Upper lobe of left lung (tissue), 4 donors: ENCODE data around the gene STX4.

ENCODE experiments used
- EP300 ChIP-seq, 4 donors: sonication (generic); formaldehyde crosslinking; IDR thresholded peaks; one replicate each; pipeline ENCODE4 v1.5.1; 2017; ENCODE audit warnings: antibody characterized with exemption in 4 of 4, control low read depth in 2 of 4
- POLR2A ChIP-seq, 4 donors: fragments of 450-650 bp; IDR thresholded peaks; one replicate each; pipeline ENCODE4 v1.5.1; 2016 to 2017; ENCODE audit warnings: antibody characterized with exemption in 4 of 4, mild to moderate bottlenecking in 2 of 4
- POLR2AphosphoS5 ChIP-seq, 2 donors: sonication (generic); formaldehyde crosslinking; IDR thresholded peaks; one replicate each; pipeline ENCODE4 v1.5.1; 2017; ENCODE audit warnings: antibody characterized with exemption in 2 of 2
- TF ChIP-seq, protein P1 (sequence below), 6 experiments: fragments of 450-650 bp in 4 of 6; fragments of 200-600 bp in 2 of 6; sonication (generic) in 2 of 6; IDR thresholded peaks; one replicate each; pipeline ENCODE4 v1.5.1; 2016 to 2019; ENCODE audit warnings: antibody characterized with exemption in 6 of 6

- no peak for TF ChIP-seq POLR2A (IDR thresholded peaks at IDR 0.05)
- TF ChIP-seq, protein P1, sequence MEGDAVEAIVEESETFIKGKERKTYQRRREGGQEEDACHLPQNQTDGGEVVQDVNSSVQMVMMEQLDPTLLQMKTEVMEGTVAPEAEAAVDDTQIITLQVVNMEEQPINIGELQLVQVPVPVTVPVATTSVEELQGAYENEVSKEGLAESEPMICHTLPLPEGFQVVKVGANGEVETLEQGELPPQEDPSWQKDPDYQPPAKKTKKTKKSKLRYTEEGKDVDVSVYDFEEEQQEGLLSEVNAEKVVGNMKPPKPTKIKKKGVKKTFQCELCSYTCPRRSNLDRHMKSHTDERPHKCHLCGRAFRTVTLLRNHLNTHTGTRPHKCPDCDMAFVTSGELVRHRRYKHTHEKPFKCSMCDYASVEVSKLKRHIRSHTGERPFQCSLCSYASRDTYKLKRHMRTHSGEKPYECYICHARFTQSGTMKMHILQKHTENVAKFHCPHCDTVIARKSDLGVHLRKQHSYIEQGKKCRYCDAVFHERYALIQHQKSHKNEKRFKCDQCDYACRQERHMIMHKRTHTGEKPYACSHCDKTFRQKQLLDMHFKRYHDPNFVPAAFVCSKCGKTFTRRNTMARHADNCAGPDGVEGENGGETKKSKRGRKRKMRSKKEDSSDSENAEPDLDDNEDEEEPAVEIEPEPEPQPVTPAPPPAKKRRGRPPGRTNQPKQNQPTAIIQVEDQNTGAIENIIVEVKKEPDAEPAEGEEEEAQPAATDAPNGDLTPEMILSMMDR (IDR thresholded peaks at IDR 0.05), result no peak
- TF ChIP-seq POLR2AphosphoS5 (IDR thresholded peaks at IDR 0.05), result no peak
- no peak for TF ChIP-seq EP300 (IDR thresholded peaks at IDR 0.05)
These were observed 50.2 kb downstream of the STX4 start for GRCh38 chr16:31083556-31083955.
